Ureter (tissue), 1 donor: ENCODE data around the gene RAB27A. TPM values are rescaled to one million over a fixed set of nuclear protein-coding genes. Genes with fewer than 3 reads are reported as not detected.
A peak's percentile ranks its signal among the peaks of the same experiment; 100 is the strongest.

Experiments used
- DNase-seq: peaks from one replicate; pipeline ENCODE4 v3.0.0-alpha.2; 2020; ENCODE audit warnings: low spot score
- total RNA-seq: library from RNA; stranded (reverse); gene quantifications from one replicate; pipeline ENCODE4 v1.2.4, GENCODE V29; 2023
- donor health status: DM: yes; HTN: yes; CAD: no.

Gene RAB27A
- total RNA-seq, 1 donor from 2014 or later, result 29.0 TPM

- DNase-seq, result no peak
Measured at GRCh38 chr15:55222588-55222987, 67.0 kb downstream of the RAB27A start.

GRCh38 chr15:55221090-55222011 lies 68.3 kb downstream of the RAB27A start:
- no peak for DNase-seq

- DNase-seq, result no peak
Measured at GRCh38 chr15:55220606-55221005, 69.0 kb downstream of the RAB27A start.

GRCh38 chr15:55218056-55218455 lies 71.6 kb downstream of the RAB27A start:
- no peak for DNase-seq

- DNase-seq, result no peak
Measured at GRCh38 chr15:55204464-55204863, 85.1 kb downstream of the RAB27A start.

- no peak for DNase-seq
Measured at GRCh38 chr15:55202206-55202605, 87.4 kb downstream of the RAB27A start.

GRCh38 chr15:55198706-55199105 lies 90.9 kb downstream of the RAB27A start:
- DNase-seq, result no peak

- no peak for DNase-seq
Measured at GRCh38 chr15:55197719-55198118, 91.9 kb downstream of the RAB27A start.

- DNase-seq, result no peak
Measured at GRCh38 chr15:55197362-55197705, 92.3 kb downstream of the RAB27A start.

- peak; percentile 97 for DNase-seq
Measured at GRCh38 chr15:55196458-55197361, 92.9 kb downstream of the RAB27A start, which contains the start of gene RSL24D1. Gene RSL24D1 (minus strand): TSS chr15:55196941. CDS start chr15:55196890, 51 bp downstream.

- DNase-seq, result no peak
Measured at GRCh38 chr15:55195996-55196395, 93.6 kb downstream of the RAB27A start.

GRCh38 chr15:55194256-55194655 lies 95.4 kb downstream of the RAB27A start:
- no peak for DNase-seq

GRCh38 chr15:55186331-55186730 lies 103.3 kb downstream of the RAB27A start:
- no peak for DNase-seq

- DNase-seq, result no peak
Measured at GRCh38 chr15:55183679-55184078, 105.9 kb downstream of the RAB27A start.

- DNase-seq, result no peak
Measured at GRCh38 chr15:55179141-55179540, 110.5 kb downstream of the RAB27A start.

- no peak for DNase-seq
Measured at GRCh38 chr15:55170361-55170760, 119.3 kb downstream of the RAB27A start.

GRCh38 chr15:55168350-55168974 lies 121.2 kb downstream of the RAB27A start:
- peak; percentile 59 for DNase-seq

GRCh38 chr15:55164284-55164683 lies 125.3 kb downstream of the RAB27A start:
- no peak for DNase-seq
